B cell (primary cell): Measurements from ENCODE around the gene PRDM5. TPM values are rescaled to one million over a fixed set of nuclear protein-coding genes. Genes with fewer than 3 reads are reported as not detected.

Experiments used
- ATAC-seq: fragments of 200-7000 bp; cut with Tn5 transposase; one replicate; pipeline ENCODE4 v1.10.0; 2021; ENCODE audit warnings: low read depth, mild to moderate bottlenecking, moderate number of reproducible peaks, moderate library complexity
- CTCF ChIA-PET: fragments of 350-600 bp; sonication (Branson Sonifier 250); formaldehyde crosslinking; loops from one replicate; lab custom pipeline; 2021; ENCODE audit warnings: antibody characterized with exemption, inconsistent platforms; lab: Charles Lee
- POLR2A ChIA-PET: fragments of 350-600 bp; sonication (Branson Sonifier 250); formaldehyde crosslinking; loops from one replicate; lab custom pipeline; 2021; ENCODE audit warnings: antibody characterized with exemption; lab: Charles Lee
- DNase-seq: peaks from one replicate; pipeline ENCODE4 v3.0.0; 2013
- H2AFZ ChIP-seq: 2 replicates; pipeline ENCODE4 v1.6.1; 2012; ENCODE audit warnings: mild to moderate bottlenecking, low read depth, low read length; ENCODE audit not compliant: insufficient read depth, poor library complexity, severe bottlenecking
- H3K27ac ChIP-seq, 2 donors: 1 replicate in 1 of 2; 2 replicates in 1 of 2; pipeline ENCODE4 v1.5.1; 2012 to 2013; ENCODE audit warnings: low read length in 2 of 2, mild to moderate bottlenecking in 2 of 2, moderate library complexity in 1 of 2
- H3K27me3 ChIP-seq, 4 experiments: fragments of 200-600 bp in 1 of 4; sonication (generic) in 1 of 4; replicated peaks in 1 of 4; 1 replicate in 2 of 4; 2 replicates in 2 of 4; pipeline versions ENCODE4 v1.6.1 to v1.7.0; 2013 to 2016; ENCODE audit warnings: low read length in 3 of 4, mild to moderate bottlenecking in 2 of 4, mixed read lengths in 1 of 4, moderate library complexity in 1 of 4; ENCODE audit not compliant: insufficient read depth in 4 of 4, control insufficient read depth in 3 of 4; ENCODE audit errors: control extremely low read depth in 1 of 4
- H3K36me3 ChIP-seq, 2 experiments: replicated peaks in 1 of 2; 1 replicate in 1 of 2; 2 replicates in 1 of 2; pipeline versions ENCODE4 v1.6.1 to v1.7.1; 2013; ENCODE audit warnings: low read length in 1 of 2; ENCODE audit not compliant: insufficient read depth in 2 of 2, control insufficient read depth in 1 of 2; ENCODE audit errors: control extremely low read depth in 1 of 2, extremely low read depth in 1 of 2
- H3K4me1 ChIP-seq, 2 donors: fragments of 200-600 bp in 1 of 2; sonication (generic) in 1 of 2; 1 replicate in 1 of 2; 2 replicates in 1 of 2; pipeline versions ENCODE4 v1.5.1 to v1.6.1; 2013 to 2017; ENCODE audit warnings: low read length in 2 of 2; ENCODE audit not compliant: control insufficient read depth in 2 of 2, insufficient read depth in 2 of 2
- H3K4me2 ChIP-seq: replicated peaks from 2 replicates; pipeline ENCODE3; 2012; ENCODE audit warnings: mild to moderate bottlenecking, low read depth, low read length; ENCODE audit not compliant: poor library complexity, severe bottlenecking
- H3K4me3 ChIP-seq, 5 experiments: fragments of 200-600 bp in 1 of 5; sonication (generic) in 1 of 5; 1 replicate in 3 of 5; 2 replicates in 2 of 5; pipeline versions ENCODE4 v1.5.1 to v1.7.0; 2011 to 2016; ENCODE audit warnings: low read length in 4 of 5, mild to moderate bottlenecking in 4 of 5, low read depth in 2 of 5, control low read depth in 1 of 5, moderate library complexity in 1 of 5; ENCODE audit not compliant: insufficient read depth in 1 of 5; ENCODE audit errors: control extremely low read depth in 1 of 5, extremely low read depth in 1 of 5
- H3K79me2 ChIP-seq: fragments of 200-600 bp; sonication (generic); one replicate; pipeline ENCODE4 v1.6.0; 2016; ENCODE audit warnings: low read length; ENCODE audit not compliant: control insufficient read depth, insufficient read depth
- H3K9ac ChIP-seq: fragments of 200-600 bp; sonication (generic); 2 replicates; pipeline ENCODE4 v1.6.1; 2017; ENCODE audit warnings: mild to moderate bottlenecking, low read length, moderate library complexity
- H3K9me3 ChIP-seq, 3 donors: one replicate each; pipeline versions ENCODE4 v1.6.1 to v1.7.1; 2013; ENCODE audit warnings: low read length in 2 of 3; ENCODE audit not compliant: control insufficient read depth in 2 of 3, insufficient read depth in 1 of 3; ENCODE audit errors: control extremely low read depth in 1 of 3
- H4K20me1 ChIP-seq: 2 replicates; pipeline ENCODE4 v1.6.0; 2012; ENCODE audit warnings: mild to moderate bottlenecking, low read length; ENCODE audit not compliant: insufficient read depth, control insufficient read depth, poor library complexity, severe bottlenecking
- H3K27ac Mint-ChIP-seq: one replicate; pipeline ENCODE4 v1.8.0; 2021; ENCODE audit warnings: mixed read lengths
- H3K27me3 Mint-ChIP-seq: one replicate; pipeline ENCODE4 v1.8.0; 2021; ENCODE audit warnings: mixed read lengths
- H3K4me1 Mint-ChIP-seq: one replicate; pipeline ENCODE4 v1.8.0; 2021; ENCODE audit warnings: mixed read lengths
- H3K4me3 Mint-ChIP-seq: one replicate; pipeline ENCODE4 v1.8.0; 2021; ENCODE audit warnings: mixed read lengths
- H3K9me3 Mint-ChIP-seq: one replicate; pipeline ENCODE4 v1.8.0; 2022; ENCODE audit warnings: mixed read lengths; ENCODE audit not compliant: insufficient read depth
- EZH2 ChIP-seq: IDR thresholded peaks from 2 replicates; pipeline ENCODE4 v1.6.1; 2012; ENCODE audit warnings: borderline replicate concordance, low read depth, mild to moderate bottlenecking, moderate library complexity, low read length; ENCODE audit not compliant: insufficient read depth, poor library complexity, severe bottlenecking
- WGBS: methylation state at CpG from one replicate; pipeline ENCODE4 v1.1.5; 2013; ENCODE audit warnings: missing lambda C conversion rate; ENCODE audit not compliant: insufficient coverage; 5-methylcytosine and 5-hydroxymethylcytosine counted together
- intact Hi-C: fragments of 100-400 bp; cut with micrococcal nuclease; formaldehyde crosslinking; loops from one replicate; pipeline ENCODE4 v1.10.0; 2022
- polyA plus RNA-seq: library from polyadenylated mRNA; depleted of rRNA; stranded (reverse); fragments of >200 nt; gene quantifications from 2 replicates; pipeline ENCODE4 v1.2.3, GENCODE V29; 2012
- total RNA-seq, 2 donors: library from RNA; stranded (reverse); fragments of 120-200 nt in 1 of 2; gene quantifications; 1 replicate in 1 of 2; 2 replicates in 1 of 2; pipeline versions ENCODE4 v1.2.3 to v1.2.4, GENCODE V29; 2013 to 2022
- TF ChIP-seq, protein P1 (sequence below): fragments of 200-600 bp; IDR thresholded peaks from one replicate; pipeline ENCODE4 v1.8.0; 2022; ENCODE audit warnings: antibody characterized with exemption, mild to moderate bottlenecking

Gene PRDM5
- total and polyA plus RNA-seq, 2 donors (not counting 1 experiment from before 2014, with no cell fraction given), result not detected

GRCh38 chr4:120940547-120940946 is 18.0 kb upstream of the PRDM5 start:
- ChIA-PET POLR2A (no interaction called here), CTCF (no interaction called here)
- no peaks in the 10 kb centered on the region for H3K36me3 ChIP-seq
- no peaks in the 10 kb centered on the region for H3K4me1 ChIP-seq
- no peak overlapping the region for H3K4me3 ChIP-seq
- peaks cover 0 to 6% (median 2%) of the 10 kb centered on the region in 3 donors for H3K9me3 ChIP-seq
- intact Hi-C loops, result no loop called here
- ATAC-seq (no peak), DNase-seq (no peak)
- no peak overlapping the region for H3K4me2 ChIP-seq
- no peak overlapping the region for H3K27ac Mint-ChIP-seq
- 82% methylated on average over 2 of the region's 2 CpGs for WGBS
- H3K27ac ChIP-seq, result no peak overlapping the region
- H3K27me3 Mint-ChIP-seq, result no peaks in the 10 kb centered on the region
- no peaks in the 10 kb centered on the region for H3K4me1 Mint-ChIP-seq
- no peak for TF ChIP-seq EZH2
- TF ChIP-seq, protein P1, sequence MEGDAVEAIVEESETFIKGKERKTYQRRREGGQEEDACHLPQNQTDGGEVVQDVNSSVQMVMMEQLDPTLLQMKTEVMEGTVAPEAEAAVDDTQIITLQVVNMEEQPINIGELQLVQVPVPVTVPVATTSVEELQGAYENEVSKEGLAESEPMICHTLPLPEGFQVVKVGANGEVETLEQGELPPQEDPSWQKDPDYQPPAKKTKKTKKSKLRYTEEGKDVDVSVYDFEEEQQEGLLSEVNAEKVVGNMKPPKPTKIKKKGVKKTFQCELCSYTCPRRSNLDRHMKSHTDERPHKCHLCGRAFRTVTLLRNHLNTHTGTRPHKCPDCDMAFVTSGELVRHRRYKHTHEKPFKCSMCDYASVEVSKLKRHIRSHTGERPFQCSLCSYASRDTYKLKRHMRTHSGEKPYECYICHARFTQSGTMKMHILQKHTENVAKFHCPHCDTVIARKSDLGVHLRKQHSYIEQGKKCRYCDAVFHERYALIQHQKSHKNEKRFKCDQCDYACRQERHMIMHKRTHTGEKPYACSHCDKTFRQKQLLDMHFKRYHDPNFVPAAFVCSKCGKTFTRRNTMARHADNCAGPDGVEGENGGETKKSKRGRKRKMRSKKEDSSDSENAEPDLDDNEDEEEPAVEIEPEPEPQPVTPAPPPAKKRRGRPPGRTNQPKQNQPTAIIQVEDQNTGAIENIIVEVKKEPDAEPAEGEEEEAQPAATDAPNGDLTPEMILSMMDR, result no peak
- no peaks in the 10 kb centered on the region for H4K20me1 ChIP-seq
- no peaks in the 10 kb centered on the region for H3K79me2 ChIP-seq
- H3K9me3 Mint-ChIP-seq, result peaks cover 5% of the 10 kb centered on the region
- no peak overlapping the region for H3K4me3 Mint-ChIP-seq
- H3K27me3 ChIP-seq, result no peaks in the 10 kb centered on the region
- H2AFZ ChIP-seq, result no peak overlapping the region
- no peak overlapping the region for H3K9ac ChIP-seq

DNA sequence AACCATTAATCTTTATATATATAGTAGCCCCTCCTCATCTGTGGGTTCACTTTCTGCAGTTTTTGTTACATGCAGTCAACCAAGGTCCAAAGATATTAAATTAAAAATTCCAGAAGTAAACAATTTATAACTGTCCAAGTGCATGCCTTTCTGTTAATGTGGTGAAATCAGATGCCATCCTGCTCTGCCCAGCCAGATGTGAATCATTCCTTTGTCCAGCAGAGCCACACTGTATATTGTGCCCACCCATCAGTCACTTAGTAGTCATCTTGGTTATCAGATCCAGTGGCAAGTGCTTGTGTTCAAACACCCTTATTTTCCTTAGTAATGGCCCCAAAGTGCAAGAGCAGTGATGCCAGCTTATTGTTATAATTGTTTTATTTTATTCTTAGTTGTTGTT is 17.2 kb upstream of the PRDM5 start:
- Histone ChIP-seq H3K4me1 (no peaks in the 10 kb centered on the region), H3K9ac (no peak overlapping the region), H3K9me3 (peaks cover 0 to 6% (median 2%) of the 10 kb centered on the region in 3 donors), H2AFZ (no peak overlapping the region), H3K27me3 (no peaks in the 10 kb centered on the region), H3K36me3 (no peaks in the 10 kb centered on the region), H3K4me3 (no peak overlapping the region), H3K79me2 (no peaks in the 10 kb centered on the region), H3K4me2 (no peak overlapping the region), H3K27ac (no peak overlapping the region), H4K20me1 (no peaks in the 10 kb centered on the region)
- no peak for TF ChIP-seq EZH2
- TF ChIP-seq, protein P1, result no peak
- CTCF ChIA-PET, result no interaction called here
- Mint-ChIP-seq H3K4me3 (no peak overlapping the region), H3K9me3 (peaks cover 5% of the 10 kb centered on the region), H3K4me1 (no peaks in the 10 kb centered on the region), H3K27ac (no peak overlapping the region), H3K27me3 (no peaks in the 10 kb centered on the region)
- ATAC-seq, result no peak
- DNase-seq, result no peak
- POLR2A ChIA-PET, result no interaction called here
- intact Hi-C loops, result no loop called here
